B cell (primary cell): Measurements from ENCODE around the gene FYCO1.

ENCODE experiments used
- EZH2 ChIP-seq: IDR thresholded peaks from 2 replicates; pipeline ENCODE4 v1.6.1; 2012; ENCODE audit warnings: borderline replicate concordance, low read depth, mild to moderate bottlenecking, moderate library complexity, low read length; ENCODE audit not compliant: insufficient read depth, poor library complexity, severe bottlenecking
- TF ChIP-seq, protein P1 (sequence below): fragments of 200-600 bp; IDR thresholded peaks from one replicate; pipeline ENCODE4 v1.8.0; 2022; ENCODE audit warnings: antibody characterized with exemption, mild to moderate bottlenecking

- TF ChIP-seq, protein P1, sequence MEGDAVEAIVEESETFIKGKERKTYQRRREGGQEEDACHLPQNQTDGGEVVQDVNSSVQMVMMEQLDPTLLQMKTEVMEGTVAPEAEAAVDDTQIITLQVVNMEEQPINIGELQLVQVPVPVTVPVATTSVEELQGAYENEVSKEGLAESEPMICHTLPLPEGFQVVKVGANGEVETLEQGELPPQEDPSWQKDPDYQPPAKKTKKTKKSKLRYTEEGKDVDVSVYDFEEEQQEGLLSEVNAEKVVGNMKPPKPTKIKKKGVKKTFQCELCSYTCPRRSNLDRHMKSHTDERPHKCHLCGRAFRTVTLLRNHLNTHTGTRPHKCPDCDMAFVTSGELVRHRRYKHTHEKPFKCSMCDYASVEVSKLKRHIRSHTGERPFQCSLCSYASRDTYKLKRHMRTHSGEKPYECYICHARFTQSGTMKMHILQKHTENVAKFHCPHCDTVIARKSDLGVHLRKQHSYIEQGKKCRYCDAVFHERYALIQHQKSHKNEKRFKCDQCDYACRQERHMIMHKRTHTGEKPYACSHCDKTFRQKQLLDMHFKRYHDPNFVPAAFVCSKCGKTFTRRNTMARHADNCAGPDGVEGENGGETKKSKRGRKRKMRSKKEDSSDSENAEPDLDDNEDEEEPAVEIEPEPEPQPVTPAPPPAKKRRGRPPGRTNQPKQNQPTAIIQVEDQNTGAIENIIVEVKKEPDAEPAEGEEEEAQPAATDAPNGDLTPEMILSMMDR = no peak
- no peak for TF ChIP-seq EZH2
Observed at GRCh38 chr3:45985532-45986302, 9.9 kb downstream of the FYCO1 start.
